T follicular helper cell (primary cell): Measurements from ENCODE around the gene SLCO2A1.

Experiments
- DNase-seq: peaks from one replicate; pipeline ENCODE4 v3.0.0-alpha.2; 2020; ENCODE audit warnings: low read depth

The SLCO2A1 gene

GRCh38 chr3:133949438-133949837 is 80.3 kb downstream of the SLCO2A1 start:
- no peak for DNase-seq

GRCh38 chr3:133948996-133949395 is 80.7 kb downstream of the SLCO2A1 start:
- DNase-seq, result no peak

- no peak for DNase-seq
These were observed 81.5 kb downstream of the SLCO2A1 start for GRCh38 chr3:133948131-133948810.

GRCh38 chr3:133945381-133946095 is 84.2 kb downstream of the SLCO2A1 start:
- no peak for DNase-seq

DNA sequence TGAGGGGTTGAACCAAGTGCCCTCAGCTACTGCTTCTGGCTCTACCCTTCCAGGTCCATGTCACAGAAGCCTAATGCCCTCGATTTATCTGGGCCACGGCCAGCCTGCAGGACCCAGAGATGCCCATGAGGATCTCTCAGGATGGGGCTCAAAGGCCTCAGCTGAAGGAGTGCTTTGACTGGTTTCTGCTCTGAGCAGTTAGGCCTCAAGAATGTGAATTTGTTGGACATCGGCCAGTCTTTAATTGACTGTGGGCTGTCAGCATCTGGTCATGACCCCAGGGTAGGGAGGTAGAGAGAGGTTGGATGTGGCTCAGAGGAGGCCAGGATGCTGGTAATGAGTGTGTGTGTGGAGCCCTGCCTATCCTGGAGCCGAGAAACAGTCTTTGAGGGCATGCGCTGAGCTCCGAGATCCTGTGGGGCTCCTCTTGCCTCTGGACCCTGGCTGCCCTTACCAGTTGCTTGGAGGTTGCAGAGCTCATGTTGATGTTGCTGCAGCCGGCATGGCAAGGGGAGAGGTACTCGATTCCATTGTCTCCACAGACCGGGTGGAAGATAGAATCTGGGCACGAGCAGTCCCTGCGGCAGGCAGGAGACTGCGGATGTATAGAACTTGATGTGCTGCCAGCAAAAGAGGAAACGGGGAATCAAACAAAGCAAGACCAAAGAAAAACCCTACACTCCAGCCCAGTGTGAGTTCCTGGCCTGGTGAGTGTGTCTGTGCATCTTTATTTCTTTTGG is 84.9 kb downstream of the SLCO2A1 start:
- no peak for DNase-seq

- no peak for DNase-seq
These were observed 85.5 kb downstream of the SLCO2A1 start for GRCh38 chr3:133944181-133944580.

DNA sequence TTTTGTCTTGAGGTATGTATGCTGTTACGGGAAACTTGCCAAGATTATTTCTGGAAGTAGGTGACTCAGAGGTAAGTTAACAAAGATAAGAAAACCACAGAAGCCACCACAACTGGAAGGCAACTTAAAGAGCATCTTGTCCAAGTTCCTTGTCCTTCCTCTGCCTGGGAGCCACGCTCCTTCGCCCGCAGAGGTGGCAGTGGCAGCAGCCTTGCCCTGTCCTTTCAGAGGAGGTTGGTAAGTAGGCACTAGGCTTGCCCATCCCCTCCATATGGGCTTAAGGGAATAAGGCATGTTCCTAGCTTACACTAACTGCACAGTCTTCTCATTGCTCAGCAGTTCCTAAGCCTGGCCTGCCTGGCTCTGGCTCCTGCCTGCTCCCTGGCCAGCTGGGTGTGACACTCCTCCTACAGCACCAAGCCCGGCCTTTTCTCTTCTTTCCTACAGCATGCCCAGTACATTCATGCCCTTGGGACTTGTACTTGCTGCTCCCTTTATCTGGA is 86.0 kb downstream of the SLCO2A1 start:
- no peak for DNase-seq

GRCh38 chr3:133943031-133943535 is 86.6 kb downstream of the SLCO2A1 start:
- no peak for DNase-seq

- no peak for DNase-seq
These were observed 88.3 kb downstream of the SLCO2A1 start for GRCh38 chr3:133941415-133941821.

- DNase-seq, result no peak
These were observed 89.2 kb downstream of the SLCO2A1 start for GRCh38 chr3:133940536-133940935.

DNA sequence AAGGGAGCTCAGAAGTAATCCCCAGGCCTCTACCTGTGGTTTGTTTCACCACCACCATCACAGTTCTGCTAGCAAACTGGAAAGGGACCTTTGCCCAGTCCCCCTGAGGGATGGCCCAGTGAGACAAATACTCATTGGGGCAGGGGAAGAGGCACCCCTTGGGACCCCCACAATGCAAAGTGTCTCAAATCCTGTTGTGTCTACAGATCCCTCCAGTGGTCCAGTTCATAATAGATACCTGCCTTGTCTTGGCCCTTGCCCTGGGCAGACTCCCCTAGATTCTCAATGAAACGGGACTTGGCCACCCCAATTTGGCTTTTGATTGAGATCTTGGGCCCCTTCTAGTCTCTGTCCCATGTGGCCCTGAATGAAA is 90.3 kb downstream of the SLCO2A1 start:
- DNase-seq, result no peak

DNA sequence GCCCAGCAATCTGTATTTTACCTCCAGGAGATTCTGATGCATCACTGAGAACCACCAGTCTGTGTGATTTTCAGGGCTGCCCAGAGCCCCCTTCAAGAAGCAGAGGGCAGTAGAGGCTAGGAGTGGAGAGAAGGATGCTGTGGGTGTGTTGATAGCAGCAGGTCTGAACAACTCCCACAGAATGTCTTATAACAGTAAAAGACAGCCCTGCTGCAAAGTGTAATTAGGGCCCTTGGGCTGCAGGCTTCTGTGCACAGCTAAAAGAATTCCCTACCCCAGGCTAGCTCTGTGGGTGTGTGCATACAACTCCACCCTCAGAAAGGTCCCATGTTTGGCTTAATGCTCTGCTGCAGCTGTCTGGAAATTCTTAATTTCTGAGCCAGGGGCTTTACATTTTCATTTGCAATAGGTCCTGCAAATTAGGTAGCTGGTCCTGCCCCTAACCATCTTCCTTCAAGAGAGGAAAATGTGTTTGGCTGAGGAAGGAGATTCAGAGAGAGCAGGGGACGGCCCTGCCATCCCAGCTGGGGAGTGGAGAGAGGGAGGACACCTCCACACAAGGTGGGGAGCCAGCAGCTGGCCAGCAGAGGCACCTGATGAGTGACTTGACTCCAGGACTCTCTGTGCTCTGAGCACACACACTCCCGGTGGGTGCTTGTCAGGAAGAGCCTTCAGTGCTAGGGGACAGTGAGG is 90.8 kb downstream of the SLCO2A1 start:
- no peak for DNase-seq

DNA sequence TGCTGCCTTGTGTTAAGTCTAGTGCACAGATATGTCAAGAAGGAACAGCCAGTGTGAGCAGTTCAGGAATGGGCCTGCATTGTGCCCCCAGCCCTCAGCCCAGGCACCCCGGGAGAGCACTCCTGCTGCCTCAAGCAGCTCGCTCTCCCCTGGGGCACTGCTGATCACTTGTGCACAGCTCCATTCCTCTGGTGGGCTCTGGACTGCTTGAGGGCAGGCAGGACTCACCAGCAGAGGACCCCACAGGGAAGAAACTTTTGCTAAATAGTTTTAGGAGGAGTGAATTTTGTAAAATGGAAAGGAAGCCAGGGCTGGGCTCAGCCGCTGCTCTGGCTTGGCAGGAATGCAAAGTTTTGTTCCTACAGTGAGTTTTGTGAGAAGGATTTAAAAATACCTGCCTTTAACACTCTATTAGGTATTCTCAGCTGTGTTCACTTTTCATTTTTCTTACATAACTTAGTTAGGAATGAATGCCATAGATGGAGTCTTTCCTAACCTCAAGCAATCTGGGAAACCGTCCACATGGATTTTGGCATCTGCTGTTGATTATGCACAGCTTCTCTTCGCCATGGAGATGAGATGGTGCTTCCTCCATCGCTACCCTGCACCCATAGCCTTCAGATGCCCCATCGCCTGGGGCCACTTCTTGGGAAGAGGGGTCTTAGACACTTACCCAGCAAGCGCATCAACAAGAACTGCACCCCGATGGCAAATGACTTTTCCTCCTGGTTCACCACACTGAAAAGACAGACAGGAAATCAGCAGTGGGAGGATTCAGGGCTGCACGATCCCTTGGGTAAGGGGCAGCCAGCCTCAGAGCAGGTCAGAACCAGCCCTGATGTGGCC is 91.7 kb downstream of the SLCO2A1 start:
- DNase-seq, result no peak

GRCh38 chr3:133937061-133937686 is 92.6 kb downstream of the SLCO2A1 start:
- no peak for DNase-seq

- no peak for DNase-seq
These were observed 93.6 kb downstream of the SLCO2A1 start for GRCh38 chr3:133935843-133936769.

GRCh38 chr3:133934996-133935842 is 94.5 kb downstream of the SLCO2A1 start:
- DNase-seq, result no peak

DNA sequence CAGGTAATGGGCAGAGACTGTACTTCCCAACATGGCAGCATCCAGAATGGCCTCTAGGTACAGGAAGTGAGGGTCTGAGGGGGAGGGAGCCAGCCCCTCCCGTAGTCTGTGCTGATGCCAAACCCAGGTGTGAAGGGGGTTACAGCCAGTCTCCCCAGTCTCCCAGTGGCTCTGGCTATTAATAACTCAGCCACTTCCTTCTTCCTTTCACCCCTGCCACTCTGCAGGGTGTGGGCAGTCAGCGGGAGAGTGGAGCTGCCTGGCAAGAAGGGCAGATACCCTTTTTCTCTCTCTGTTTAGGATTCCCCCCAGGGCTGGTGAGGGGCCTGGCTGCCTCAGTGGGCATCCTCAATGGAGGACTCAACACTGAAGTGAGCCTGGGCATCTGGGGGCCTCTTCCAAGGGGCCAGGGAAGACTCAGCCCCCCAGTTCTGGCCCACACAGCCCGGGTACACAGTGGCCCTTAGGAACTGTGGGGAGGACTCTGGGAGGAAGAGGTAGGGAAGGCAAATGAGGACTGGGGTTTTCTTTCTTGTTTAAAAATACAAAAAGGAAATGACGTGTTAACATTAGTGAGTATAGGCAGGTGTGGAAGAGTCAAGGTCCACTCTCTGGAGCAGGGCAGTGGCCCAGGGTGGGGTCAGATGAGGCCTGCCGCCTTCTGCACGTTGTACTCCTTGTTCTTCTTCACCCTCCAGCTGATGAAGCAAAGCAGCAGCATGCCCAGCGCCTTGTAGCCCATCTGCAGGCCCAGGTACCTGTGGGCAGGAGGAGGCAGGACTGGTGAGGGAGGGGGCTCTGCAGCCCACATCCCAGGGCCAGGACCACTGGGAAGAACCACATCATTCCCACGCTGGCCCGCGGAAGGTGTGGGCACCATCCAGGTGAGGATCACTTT is 95.4 kb downstream of the SLCO2A1 start:
- no peak for DNase-seq
